ENCODE measurements around the gene JARID2. TPM values are rescaled to one million over a fixed set of nuclear protein-coding genes. Genes with fewer than 3 reads are reported as not detected.

Gene JARID2
- total and polyA plus RNA-seq, 2 of the 13 experiments (the other 11 are each of a cell fraction or from before 2014, with no cell fraction given) = 7.5 to 10.3 TPM

GRCh38 chr6:15362274-15363160, 116.6 kb downstream of the JARID2 start (continued):
- TF ChIP-seq NR1H2 (CRISPR knock-in tag; IDR thresholded peaks at IDR 0.05; ENCODE audit: borderline replicate concordance, low read depth) (no peak), NBN (conservative IDR thresholded peaks at IDR 0.05) (no peak), GPBP1L1 (CRISPR knock-in tag; IDR thresholded peaks at IDR 0.05) (no peak), DPF2 (CRISPR knock-in tag; IDR thresholded peaks at IDR 0.05; ENCODE audit: borderline replicate concordance, low read depth) (peak; percentile 28; the same call in 1 of the 2 replicates), POGZ (CRISPR knock-in tag; IDR thresholded peaks at IDR 0.05) (0 out of 2 replicates have a peak, but pooled peaks have one; percentile 16), PTBP1 (IDR thresholded peaks at IDR 0.05; ENCODE audit: low read depth, low read length, poor library complexity, severe bottlenecking) (no peak), ZNF614 (CRISPR knock-in tag; IDR thresholded peaks at IDR 0.05; ENCODE audit: borderline replicate concordance) (no peak), ZNF883 (CRISPR knock-in tag; IDR thresholded peaks at IDR 0.05; ENCODE audit: not compliant biosample characterization) (no peak), TBL1XR1 (IDR thresholded peaks at IDR 0.05; ENCODE audit: borderline replicate concordance, low read length, partially characterized antibody) (peak; percentile 22), ATM (IDR thresholded peaks at IDR 0.05; ENCODE audit: borderline replicate concordance) (no peak), ZNF501 (CRISPR knock-in tag; IDR thresholded peaks at IDR 0.05) (no peak), PRDM10 (CRISPR knock-in tag; IDR thresholded peaks at IDR 0.05; ENCODE audit: low read depth) (no peak), ZNF276 (CRISPR knock-in tag; IDR thresholded peaks at IDR 0.05; ENCODE audit: low read depth) (no peak), ZNF83 (CRISPR knock-in tag; IDR thresholded peaks at IDR 0.05; ENCODE audit: borderline replicate concordance) (no peak), KDM6A (CRISPR knock-in tag; IDR thresholded peaks at IDR 0.05; ENCODE audit: low read depth) (no peak), ZNF558 (CRISPR knock-in tag; IDR thresholded peaks at IDR 0.05; ENCODE audit: borderline replicate concordance) (no peak), ZMYM4 (CRISPR knock-in tag; IDR thresholded peaks at IDR 0.05) (no peak; the same call in 1 of the 2 replicates), ZNF33B (CRISPR knock-in tag; IDR thresholded peaks at IDR 0.05) (no peak), ZNF33A (CRISPR knock-in tag; IDR thresholded peaks at IDR 0.05; ENCODE audit: borderline replicate concordance) (no peak), ZFP90 (CRISPR knock-in tag; IDR thresholded peaks at IDR 0.05; ENCODE audit: borderline replicate concordance) (no peak), ZNF740 (CRISPR knock-in tag; IDR thresholded peaks at IDR 0.05) (no peak), ZNF224 (CRISPR knock-in tag; IDR thresholded peaks at IDR 0.05) (no peak)

Data from HepG2 (cell line).